NCI-H460 (cell line): ENCODE results near the gene FGF4. TPM values are rescaled to one million over a fixed set of nuclear protein-coding genes. Genes with fewer than 3 reads are reported as not detected.

Experiments used
- DNase-seq: peaks from one replicate; pipeline ENCODE4 v3.0.0-alpha.2; 2016; ENCODE audit warnings: low read depth; ENCODE audit errors: extremely low read depth
- polyA plus RNA-seq: library from polyadenylated mRNA; depleted of rRNA; stranded (reverse); fragments of >200 nt; gene quantifications from 2 replicates; pipeline ENCODE4 v1.2.3, GENCODE V29; 2014; cell fraction: nucleus; rRNA removed
- total RNA-seq: library from RNA; depleted of rRNA; stranded (reverse); fragments of >200 nt; shearing (Covaris generic); gene quantifications from 2 replicates; pipeline ENCODE4 v1.2.3, GENCODE V29; 2014; rRNA removed

Gene FGF4
- total RNA-seq: not detected in 2 replicates
- not detected in 2 replicates for polyA plus RNA-seq

GRCh38 chr11:69775163-69775755, at the start of gene FGF4:
Gene FGF4 (minus strand): TSS chr11:69775341. CDS start chr11:69775084, 257 bp downstream.
- DNase-seq: no peak

GRCh38 chr11:69823641-69824265, 48.6 kb upstream of the FGF4 start:
- no peak for DNase-seq

GRCh38 chr11:69822676-69823494, 47.7 kb upstream of the FGF4 start:
- no peak for DNase-seq

- DNase-seq: no peak
Measured at GRCh38 chr11:69821511-69822040, 46.4 kb upstream of the FGF4 start.

GRCh38 chr11:69820441-69820840, 45.3 kb upstream of the FGF4 start:
- no peak for DNase-seq

- DNase-seq: no peak
Measured at GRCh38 chr11:69819541-69820070, 44.5 kb upstream of the FGF4 start.

GRCh38 chr11:69818603-69819441, 43.7 kb upstream of the FGF4 start, which contains the start of gene FGF3:
Gene FGF3 (minus strand): TSS chr11:69819416. CDS start chr11:69818933, 483 bp downstream.
- no peak for DNase-seq

GRCh38 chr11:69818231-69818602, 43.1 kb upstream of the FGF4 start:
- DNase-seq: no peak

GRCh38 chr11:69817265-69818230, 42.4 kb upstream of the FGF4 start:
- DNase-seq: no peak

- no peak for DNase-seq
Measured at GRCh38 chr11:69816671-69817070, 41.5 kb upstream of the FGF4 start.

GRCh38 chr11:69815973-69816372, 40.8 kb upstream of the FGF4 start:
- no peak for DNase-seq

GRCh38 chr11:69814902-69815301, 39.8 kb upstream of the FGF4 start:
- no peak for DNase-seq

- DNase-seq: no peak
Measured at GRCh38 chr11:69814411-69814810, 39.3 kb upstream of the FGF4 start.

- no peak for DNase-seq
Measured at GRCh38 chr11:69813839-69814238, 38.7 kb upstream of the FGF4 start.

GRCh38 chr11:69812946-69813345, 37.8 kb upstream of the FGF4 start:
- DNase-seq: no peak

GRCh38 chr11:69812256-69812655, 37.1 kb upstream of the FGF4 start:
- DNase-seq: no peak

GRCh38 chr11:69811431-69811830, 36.3 kb upstream of the FGF4 start:
- no peak for DNase-seq

GRCh38 chr11:69810289-69811118, 35.4 kb upstream of the FGF4 start:
- DNase-seq: no peak
